Measurements from ENCODE around the gene PRKCE.

The PRKCE gene

DNA sequence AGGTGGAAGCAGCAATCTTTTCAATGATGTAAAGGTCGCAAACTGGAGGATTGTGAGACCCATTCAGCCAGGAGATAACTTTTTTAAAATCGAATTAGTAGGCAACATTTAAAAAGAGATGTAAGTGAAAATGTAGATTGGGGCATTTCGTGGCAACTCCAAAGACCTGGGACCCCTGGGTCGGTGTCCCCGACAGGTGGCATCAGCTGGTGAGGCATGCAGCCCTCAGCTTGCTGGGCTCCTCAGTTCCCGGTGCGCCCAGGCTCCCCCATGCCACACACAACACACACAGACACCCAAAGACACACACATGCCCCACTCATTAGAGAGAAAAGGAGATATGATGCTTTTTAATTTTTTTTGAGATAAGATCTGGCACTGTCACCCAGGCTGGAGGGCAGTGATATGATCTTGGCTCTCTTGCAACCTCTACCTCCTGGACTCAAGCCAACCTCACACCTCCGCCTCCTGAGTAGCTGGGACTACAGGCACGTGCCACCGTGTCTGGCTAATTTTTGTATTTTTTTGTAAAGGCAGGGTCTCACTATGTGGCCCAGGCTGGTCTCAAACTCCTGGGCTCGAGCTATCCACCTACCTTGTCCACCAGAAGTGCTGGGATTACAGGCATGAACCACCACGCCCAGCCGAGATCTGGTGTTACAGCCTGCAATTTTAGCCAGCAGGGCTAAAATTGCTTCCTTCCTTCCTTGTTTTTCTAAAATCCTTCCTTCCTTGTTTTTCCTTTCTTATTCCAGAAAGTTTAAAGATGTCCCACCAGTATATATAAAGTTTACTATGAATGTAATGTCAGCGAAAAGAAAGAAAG is 523.1 kb downstream of the PRKCE start:
- H3K4ac ChIP-seq (ENCODE audit: low read depth in 1 of 2, low read length in 2 of 2): no peak overlapping the region
- WGBS: 90% methylated on average over 12 of the region's 14 CpGs
- no peak overlapping the region for H3K23ac ChIP-seq (ENCODE audit: low read length in 2 of 2)
- no peak overlapping the region for H3K27ac ChIP-seq (ENCODE audit: low read length, poor library complexity, severe bottlenecking)
- no peak overlapping the region for H2BK120ac ChIP-seq (ENCODE audit: low read depth, low read length)
- no peak overlapping the region for H2AK5ac ChIP-seq (ENCODE audit: low read length, severe bottlenecking)
- H4K8ac ChIP-seq (ENCODE audit: low read length): no peak overlapping the region
- H3K27me3 ChIP-seq (ENCODE audit: control insufficient read depth in 1 of 2, insufficient read depth in 1 of 2, low read length in 2 of 2): no peaks in the 10 kb centered on the region
- H3K14ac ChIP-seq (ENCODE audit: low read length in 2 of 2): no peak overlapping the region
- DNase-seq: no peak
- no peaks in the 10 kb centered on the region for H3K79me1 ChIP-seq (replicated peaks; ENCODE audit: low read length, poor library complexity, severe bottlenecking)
- no peaks in the 10 kb centered on the region for H3K9me3 ChIP-seq (ENCODE audit: control insufficient read depth, low read length)
- no peaks in the 10 kb centered on the region for H3K36me3 ChIP-seq (ENCODE audit: control insufficient read depth in 1 of 2, insufficient read depth in 2 of 2, low read depth in 1 of 2, low read length in 2 of 2)
- H2AFZ ChIP-seq (ENCODE audit: low read depth, low read length): no peak overlapping the region
- H3K9ac ChIP-seq (ENCODE audit: low read length): no peak overlapping the region
- no peak overlapping the region for H3K18ac ChIP-seq (ENCODE audit: low read depth in 1 of 2, low read length in 2 of 2)
- H2BK12ac ChIP-seq (ENCODE audit: low read length in 2 of 2): peak overlapping the region in 1 of 2 experiments; percentile 22
- H2BK5ac ChIP-seq (ENCODE audit: low read depth, low read length, poor library complexity, severe bottlenecking): no peak overlapping the region
- H4K91ac ChIP-seq (ENCODE audit: low read length): no peak overlapping the region
- no peak overlapping the region for H3K4me2 ChIP-seq (ENCODE audit: low read length, poor library complexity, severe bottlenecking)
- H3K4me1 ChIP-seq (ENCODE audit: control insufficient read depth, insufficient read depth, low read depth, low read length): peaks cover 20% of the 10 kb centered on the region
- no peak overlapping the region for H3K4me3 ChIP-seq (ENCODE audit: insufficient read depth in 1 of 2, low read depth in 1 of 2, low read length in 2 of 2)
- H2BK15ac ChIP-seq (ENCODE audit: low read depth, poor library complexity, severe bottlenecking): peak overlapping the region; percentile 60

DNA sequence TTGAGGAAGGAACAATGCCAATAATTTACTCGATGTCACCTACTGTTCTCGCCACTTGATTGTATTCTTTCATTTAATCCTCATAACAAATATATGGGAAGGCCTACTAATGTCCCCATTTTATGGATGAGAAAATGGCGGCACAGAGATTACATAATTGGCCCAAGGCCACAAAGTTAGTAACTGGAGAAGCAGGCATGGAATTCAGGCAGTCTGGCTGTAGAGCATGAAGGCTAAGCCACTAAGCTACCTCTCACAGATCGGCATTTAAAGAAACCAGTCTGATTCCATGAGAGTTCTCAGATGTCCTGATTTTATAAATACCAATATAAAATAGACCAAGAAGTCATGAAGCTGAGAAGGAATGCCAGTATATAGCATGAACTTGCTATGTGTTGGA is 523.9 kb downstream of the PRKCE start:
- H3K27me3 ChIP-seq (ENCODE audit: control insufficient read depth in 1 of 2, insufficient read depth in 1 of 2, low read length in 2 of 2): no peaks in the 10 kb centered on the region
- H3K4me3 ChIP-seq (ENCODE audit: insufficient read depth in 1 of 2, low read depth in 1 of 2, low read length in 2 of 2): no peak overlapping the region
- H2BK5ac ChIP-seq (ENCODE audit: low read depth, low read length, poor library complexity, severe bottlenecking): no peak overlapping the region
- H3K4me2 ChIP-seq (ENCODE audit: low read length, poor library complexity, severe bottlenecking): no peak overlapping the region
- no peak overlapping the region for H3K27ac ChIP-seq (ENCODE audit: low read length, poor library complexity, severe bottlenecking)
- H3K9me3 ChIP-seq (ENCODE audit: control insufficient read depth, low read length): no peaks in the 10 kb centered on the region
- no peak overlapping the region for H3K9ac ChIP-seq (ENCODE audit: low read length)
- no peak overlapping the region for H3K4ac ChIP-seq (ENCODE audit: low read depth in 1 of 2, low read length in 2 of 2)
- H3K23ac ChIP-seq (ENCODE audit: low read length in 2 of 2): no peak overlapping the region
- H2AK5ac ChIP-seq (ENCODE audit: low read length, severe bottlenecking): no peak overlapping the region
- peaks cover 22% of the 10 kb centered on the region for H3K4me1 ChIP-seq (ENCODE audit: control insufficient read depth, insufficient read depth, low read depth, low read length)
- WGBS: 87% methylated on average over 1 of the region's 4 CpGs
- no peak for DNase-seq
- H2BK120ac ChIP-seq (ENCODE audit: low read depth, low read length): no peak overlapping the region
- H3K18ac ChIP-seq (ENCODE audit: low read depth in 1 of 2, low read length in 2 of 2): no peak overlapping the region
- no peaks in the 10 kb centered on the region for H3K79me1 ChIP-seq (replicated peaks; ENCODE audit: low read length, poor library complexity, severe bottlenecking)
- no peak overlapping the region for H2AFZ ChIP-seq (ENCODE audit: low read depth, low read length)
- H2BK12ac ChIP-seq (ENCODE audit: low read length in 2 of 2): no peak overlapping the region
- no peak overlapping the region for H3K14ac ChIP-seq (ENCODE audit: low read length in 2 of 2)
- no peak overlapping the region for H2BK15ac ChIP-seq (ENCODE audit: low read depth, poor library complexity, severe bottlenecking)
- peaks cover 0 to 3% of the 10 kb centered on the region in 2 experiments for H3K36me3 ChIP-seq (ENCODE audit: control insufficient read depth in 1 of 2, insufficient read depth in 2 of 2, low read depth in 1 of 2, low read length in 2 of 2)
- no peak overlapping the region for H4K91ac ChIP-seq (ENCODE audit: low read length)
- no peak overlapping the region for H4K8ac ChIP-seq (ENCODE audit: low read length)

DNA sequence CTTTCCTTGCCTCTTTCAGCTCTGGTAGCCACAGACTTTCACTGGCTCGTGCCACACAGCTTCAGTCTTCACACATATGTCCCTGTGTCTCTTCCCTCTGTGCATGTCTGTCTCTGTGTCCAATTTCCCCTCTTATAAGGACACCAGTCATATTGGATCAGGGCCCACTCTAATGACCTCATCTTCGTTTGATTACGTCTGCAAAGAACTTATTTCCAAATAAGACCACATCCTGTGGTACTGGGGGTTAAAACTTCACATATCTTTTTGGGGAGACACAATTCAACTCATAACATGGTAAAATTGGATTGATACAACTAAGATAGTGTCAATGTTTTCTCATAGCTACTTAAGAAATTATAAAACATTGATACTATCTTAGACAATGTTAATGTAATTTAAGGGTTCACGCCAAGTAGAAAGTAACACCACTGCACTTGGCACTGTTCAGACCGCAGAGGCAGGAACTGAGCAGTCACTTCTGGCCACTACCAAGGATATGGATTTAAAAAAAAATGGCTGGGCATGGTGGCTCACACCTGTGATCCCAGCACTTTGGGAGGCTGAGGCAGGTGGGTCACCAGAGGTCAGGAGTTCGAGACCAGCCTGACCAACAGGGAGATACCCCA is 526.1 kb downstream of the PRKCE start:
- Histone ChIP-seq H3K4me3 (ENCODE audit: insufficient read depth in 1 of 2, low read depth in 1 of 2, low read length in 2 of 2) (no peak overlapping the region), H4K8ac (ENCODE audit: low read length) (no peak overlapping the region), H3K18ac (ENCODE audit: low read depth in 1 of 2, low read length in 2 of 2) (peak overlapping the region in 1 of 2 experiments; percentile 65), H2BK15ac (ENCODE audit: low read depth, poor library complexity, severe bottlenecking) (no peak overlapping the region), H3K23ac (ENCODE audit: low read length in 2 of 2) (no peak overlapping the region), H3K27me3 (ENCODE audit: control insufficient read depth in 1 of 2, insufficient read depth in 1 of 2, low read length in 2 of 2) (no peaks in the 10 kb centered on the region), H3K36me3 (ENCODE audit: control insufficient read depth in 1 of 2, insufficient read depth in 2 of 2, low read depth in 1 of 2, low read length in 2 of 2) (peaks cover 7 to 15% of the 10 kb centered on the region in 2 experiments), H2BK120ac (ENCODE audit: low read depth, low read length) (no peak overlapping the region), H3K4me2 (ENCODE audit: low read length, poor library complexity, severe bottlenecking) (no peak overlapping the region), H3K9ac (ENCODE audit: low read length) (no peak overlapping the region), H4K91ac (ENCODE audit: low read length) (no peak overlapping the region), H3K9me3 (ENCODE audit: control insufficient read depth, low read length) (no peaks in the 10 kb centered on the region), H3K79me1 (replicated peaks; ENCODE audit: low read length, poor library complexity, severe bottlenecking) (no peaks in the 10 kb centered on the region), H3K4me1 (ENCODE audit: control insufficient read depth, insufficient read depth, low read depth, low read length) (peaks cover 11% of the 10 kb centered on the region), H3K14ac (ENCODE audit: low read length in 2 of 2) (no peak overlapping the region), H2BK12ac (ENCODE audit: low read length in 2 of 2) (peak overlapping the region in 1 of 2 experiments; percentile 39), H3K27ac (ENCODE audit: low read length, poor library complexity, severe bottlenecking) (no peak overlapping the region), H2AK5ac (ENCODE audit: low read length, severe bottlenecking) (no peak overlapping the region), H2AFZ (ENCODE audit: low read depth, low read length) (no peak overlapping the region), H2BK5ac (ENCODE audit: low read depth, low read length, poor library complexity, severe bottlenecking) (no peak overlapping the region), H3K4ac (ENCODE audit: low read depth in 1 of 2, low read length in 2 of 2) (no peak overlapping the region)
- WGBS: 96% methylated on average over 4 of the region's 6 CpGs
- peak; percentile 63 for DNase-seq

DNA sequence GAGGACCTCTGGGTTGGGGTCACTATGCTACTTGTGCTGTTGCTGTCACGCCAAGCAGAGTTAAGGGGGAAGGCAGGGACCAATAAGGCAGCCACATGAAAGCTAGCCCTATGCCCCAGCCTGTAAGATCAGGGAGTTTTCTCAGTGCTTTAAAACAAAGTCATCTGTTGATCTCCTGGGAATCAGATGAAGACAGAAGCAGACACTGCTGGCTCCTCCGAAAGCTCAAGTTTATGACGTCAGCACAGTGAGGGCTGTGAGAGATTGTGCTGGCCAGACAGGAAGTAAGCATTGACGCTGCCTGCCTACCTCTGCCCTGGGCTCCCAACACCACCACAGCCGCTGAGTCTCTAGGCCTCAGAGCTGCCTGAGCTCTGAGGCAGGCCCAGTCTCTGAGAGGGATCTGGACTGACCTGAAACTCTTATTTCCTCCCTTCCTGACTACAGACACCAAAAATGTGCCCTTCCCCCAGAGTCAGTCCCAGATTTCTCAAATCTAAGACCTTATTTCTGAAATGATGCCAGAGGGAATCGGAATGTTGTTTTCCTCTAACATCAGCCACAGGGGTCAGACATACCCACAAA is 527.7 kb downstream of the PRKCE start:
- Histone ChIP-seq H3K4me1 (ENCODE audit: control insufficient read depth, insufficient read depth, low read depth, low read length) (peaks cover 11% of the 10 kb centered on the region), H2BK120ac (ENCODE audit: low read depth, low read length) (peak overlapping the region; percentile 64), H3K27me3 (ENCODE audit: control insufficient read depth in 1 of 2, insufficient read depth in 1 of 2, low read length in 2 of 2) (no peaks in the 10 kb centered on the region), H2BK15ac (ENCODE audit: low read depth, poor library complexity, severe bottlenecking) (no peak overlapping the region), H3K27ac (ENCODE audit: low read length, poor library complexity, severe bottlenecking) (peak overlapping the region; percentile 79), H3K36me3 (ENCODE audit: control insufficient read depth in 1 of 2, insufficient read depth in 2 of 2, low read depth in 1 of 2, low read length in 2 of 2) (peaks cover 7 to 15% of the 10 kb centered on the region in 2 experiments), H3K79me1 (replicated peaks; ENCODE audit: low read length, poor library complexity, severe bottlenecking) (no peaks in the 10 kb centered on the region), H2BK12ac (ENCODE audit: low read length in 2 of 2) (peak overlapping the region; percentile 98 to 99), H3K14ac (ENCODE audit: low read length in 2 of 2) (peak overlapping the region in 1 of 2 experiments; percentile 96), H2AFZ (ENCODE audit: low read depth, low read length) (peak overlapping the region; percentile 68), H4K91ac (ENCODE audit: low read length) (peak overlapping the region; percentile 99), H4K8ac (ENCODE audit: low read length) (peak overlapping the region; percentile 95), H3K4ac (ENCODE audit: low read depth in 1 of 2, low read length in 2 of 2) (peak overlapping the region; percentile 84 to 98), H3K9ac (ENCODE audit: low read length) (peak overlapping the region; percentile 78), H2AK5ac (ENCODE audit: low read length, severe bottlenecking) (peak overlapping the region; percentile 86), H2BK5ac (ENCODE audit: low read depth, low read length, poor library complexity, severe bottlenecking) (peak overlapping the region; percentile 53), H3K9me3 (ENCODE audit: control insufficient read depth, low read length) (no peaks in the 10 kb centered on the region), H3K4me2 (ENCODE audit: low read length, poor library complexity, severe bottlenecking) (no peak overlapping the region), H3K4me3 (ENCODE audit: insufficient read depth in 1 of 2, low read depth in 1 of 2, low read length in 2 of 2) (no peak overlapping the region), H3K23ac (ENCODE audit: low read length in 2 of 2) (peak overlapping the region in 1 of 2 experiments; percentile 78), H3K18ac (ENCODE audit: low read depth in 1 of 2, low read length in 2 of 2) (peak overlapping the region; percentile 97)
- 37% methylated on average over 6 of the region's 6 CpGs for WGBS
- peak; percentile 99 for DNase-seq

Data from mesenchymal stem cell (in vitro differentiated cells and primary cell).